Measurements from ENCODE around the gene MYH7B.

Gene MYH7B

GRCh38 chr20:34971561-34972235, 16.0 kb downstream of the MYH7B start:
- no peaks in the 10 kb centered on the region for H3K36me3 ChIP-seq (ENCODE audit: insufficient read depth, low read length)
- H3K27me3 ChIP-seq (ENCODE audit: insufficient read depth, low read length), result no peaks in the 10 kb centered on the region
- peaks cover 13% of the 10 kb centered on the region for H3K4me1 ChIP-seq (ENCODE audit: insufficient read depth, low read length)
- no peaks in the 10 kb centered on the region for H3K9me3 ChIP-seq (ENCODE audit: low read length)
- no peak overlapping the region for H3K4me3 ChIP-seq (ENCODE audit: low read length)
- H2AFZ ChIP-seq (ENCODE audit: low read depth, low read length), result no peak overlapping the region

GRCh38 chr20:34974246-34974645, 18.6 kb downstream of the MYH7B start:
- Histone ChIP-seq H3K27me3 (ENCODE audit: insufficient read depth, low read length) (no peaks in the 10 kb centered on the region), H3K4me1 (ENCODE audit: insufficient read depth, low read length) (peaks cover 14% of the 10 kb centered on the region), H3K4me3 (ENCODE audit: low read length) (no peak overlapping the region), H3K36me3 (ENCODE audit: insufficient read depth, low read length) (no peaks in the 10 kb centered on the region), H2AFZ (ENCODE audit: low read depth, low read length) (no peak overlapping the region), H3K9me3 (ENCODE audit: low read length) (no peaks in the 10 kb centered on the region)

DNA sequence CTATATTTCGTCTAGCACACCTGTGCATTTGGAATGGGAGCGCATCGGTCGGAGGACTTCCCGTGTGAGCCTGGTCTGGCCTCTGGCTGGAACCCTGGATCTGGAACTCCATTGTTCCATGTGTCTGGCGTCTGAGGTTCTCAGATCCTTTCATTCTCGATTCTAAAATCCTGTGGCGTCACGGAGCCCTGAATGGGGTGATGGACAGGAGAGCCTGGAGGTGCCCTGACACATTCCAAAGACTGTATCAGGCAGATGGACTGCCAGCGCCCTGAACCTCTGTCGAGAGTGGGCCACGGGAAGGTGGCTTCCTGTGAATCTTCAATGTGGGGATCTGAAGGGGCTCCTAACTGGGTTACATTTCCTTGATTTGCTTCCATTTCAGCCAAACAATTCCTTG, 20.6 kb downstream of the MYH7B start:
- H3K4me3 ChIP-seq (ENCODE audit: low read length), result no peak overlapping the region
- H3K36me3 ChIP-seq (ENCODE audit: insufficient read depth, low read length), result no peaks in the 10 kb centered on the region
- no peak overlapping the region for H2AFZ ChIP-seq (ENCODE audit: low read depth, low read length)
- no peaks in the 10 kb centered on the region for H3K27me3 ChIP-seq (ENCODE audit: insufficient read depth, low read length)
- H3K9me3 ChIP-seq (ENCODE audit: low read length), result no peaks in the 10 kb centered on the region
- H3K4me1 ChIP-seq (ENCODE audit: insufficient read depth, low read length), result peaks cover 8% of the 10 kb centered on the region

GRCh38 chr20:34977365-34978091, 21.9 kb downstream of the MYH7B start:
- Histone ChIP-seq H3K9me3 (ENCODE audit: low read length) (no peaks in the 10 kb centered on the region), H3K27me3 (ENCODE audit: insufficient read depth, low read length) (no peaks in the 10 kb centered on the region), H3K36me3 (ENCODE audit: insufficient read depth, low read length) (no peaks in the 10 kb centered on the region), H3K4me1 (ENCODE audit: insufficient read depth, low read length) (peaks cover 6% of the 10 kb centered on the region), H2AFZ (ENCODE audit: low read depth, low read length) (no peak overlapping the region), H3K4me3 (ENCODE audit: low read length) (no peak overlapping the region)

- no peak overlapping the region for H3K4me3 ChIP-seq (ENCODE audit: low read length)
- no peak overlapping the region for H2AFZ ChIP-seq (ENCODE audit: low read depth, low read length)
- H3K4me1 ChIP-seq (ENCODE audit: insufficient read depth, low read length), result peaks cover 6% of the 10 kb centered on the region
- H3K9me3 ChIP-seq (ENCODE audit: low read length), result no peaks in the 10 kb centered on the region
- H3K27me3 ChIP-seq (ENCODE audit: insufficient read depth, low read length), result no peaks in the 10 kb centered on the region
- no peaks in the 10 kb centered on the region for H3K36me3 ChIP-seq (ENCODE audit: insufficient read depth, low read length)
These were observed 22.6 kb downstream of the MYH7B start for GRCh38 chr20:34978092-34978744.

DNA sequence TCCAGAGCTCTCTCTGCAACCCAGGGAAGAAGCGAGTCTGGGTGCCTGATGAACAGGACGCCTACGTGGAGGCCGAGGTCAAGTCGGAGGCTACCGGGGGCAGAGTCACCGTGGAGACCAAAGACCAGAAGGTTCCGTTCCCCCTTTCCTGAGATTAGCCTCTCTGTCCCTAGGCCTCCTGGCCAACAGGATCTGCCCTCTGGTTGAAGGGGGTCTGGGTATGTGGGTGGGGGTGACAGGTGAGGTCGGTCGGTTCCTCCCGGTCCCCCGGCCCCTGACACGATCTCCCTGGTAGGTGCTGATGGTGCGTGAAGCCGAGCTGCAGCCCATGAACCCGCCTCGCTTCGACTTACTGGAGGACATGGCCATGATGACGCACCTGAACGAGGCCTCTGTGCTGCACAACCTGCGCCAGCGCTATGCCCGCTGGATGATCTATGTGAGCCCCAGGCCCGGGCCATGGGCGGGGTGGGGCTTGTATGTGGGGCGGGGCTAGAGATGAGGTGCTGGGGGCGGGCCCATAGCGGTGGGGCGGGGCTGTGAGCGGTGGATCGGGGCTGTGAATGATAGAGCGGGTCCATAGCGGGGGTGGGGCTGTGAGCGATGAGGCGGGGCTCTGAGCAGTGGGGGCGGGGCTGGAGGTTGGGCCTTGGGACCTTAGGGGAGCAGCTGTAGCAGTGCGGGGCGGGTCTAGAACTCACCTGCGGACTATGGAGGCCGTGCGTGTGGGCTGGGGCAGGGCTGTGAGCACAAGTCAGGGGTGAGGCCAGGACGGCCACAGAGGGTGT, 23.9 kb downstream of the MYH7B start:
- H2AFZ ChIP-seq (ENCODE audit: low read depth, low read length), result no peak overlapping the region
- H3K27me3 ChIP-seq (ENCODE audit: insufficient read depth, low read length), result peaks cover 6% of the 10 kb centered on the region
- H3K4me1 ChIP-seq (ENCODE audit: insufficient read depth, low read length), result peaks cover 6% of the 10 kb centered on the region
- H3K36me3 ChIP-seq (ENCODE audit: insufficient read depth, low read length), result no peaks in the 10 kb centered on the region
- no peaks in the 10 kb centered on the region for H3K9me3 ChIP-seq (ENCODE audit: low read length)
- no peak overlapping the region for H3K4me3 ChIP-seq (ENCODE audit: low read length)

DNA sequence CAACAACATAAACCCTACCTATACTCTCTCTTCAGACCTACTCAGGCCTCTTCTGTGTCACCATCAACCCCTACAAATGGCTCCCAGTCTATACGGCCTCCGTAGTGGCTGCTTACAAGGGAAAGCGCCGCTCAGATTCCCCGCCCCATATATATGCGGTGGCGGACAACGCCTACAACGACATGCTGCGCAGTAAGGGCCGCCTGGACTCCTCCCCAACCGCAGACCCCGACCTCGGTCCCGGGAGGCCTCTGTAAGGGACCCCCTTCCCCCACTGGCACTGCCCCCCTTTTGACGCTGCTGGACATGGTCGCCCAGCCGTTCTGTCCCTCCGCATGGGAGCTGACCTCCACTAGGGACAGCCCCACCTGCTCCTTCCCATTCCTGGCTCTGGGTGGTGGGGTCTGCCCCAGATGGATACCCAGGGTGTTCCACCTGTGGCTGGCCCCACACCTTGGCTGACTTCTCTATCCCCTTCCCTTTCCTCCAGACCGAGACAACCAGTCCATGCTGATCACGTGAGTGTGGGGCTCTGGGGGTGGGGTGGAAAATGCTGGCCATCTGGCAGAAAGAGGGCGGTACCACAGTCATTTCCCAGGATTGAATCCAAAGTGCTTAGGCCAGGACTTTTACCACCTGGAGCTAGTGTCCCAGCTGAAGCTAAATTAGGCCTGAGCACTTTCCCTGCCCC, 25.0 kb downstream of the MYH7B start:
- no peaks in the 10 kb centered on the region for H3K9me3 ChIP-seq (ENCODE audit: low read length)
- peaks cover 6% of the 10 kb centered on the region for H3K4me1 ChIP-seq (ENCODE audit: insufficient read depth, low read length)
- H3K4me3 ChIP-seq (ENCODE audit: low read length), result no peak overlapping the region
- H2AFZ ChIP-seq (ENCODE audit: low read depth, low read length), result no peak overlapping the region
- peaks cover 6% of the 10 kb centered on the region for H3K27me3 ChIP-seq (ENCODE audit: insufficient read depth, low read length)
- H3K36me3 ChIP-seq (ENCODE audit: insufficient read depth, low read length), result no peaks in the 10 kb centered on the region

GRCh38 chr20:34982270-34983088, 26.8 kb downstream of the MYH7B start:
- Histone ChIP-seq H3K9me3 (ENCODE audit: low read length) (no peaks in the 10 kb centered on the region), H3K36me3 (ENCODE audit: insufficient read depth, low read length) (no peaks in the 10 kb centered on the region), H2AFZ (ENCODE audit: low read depth, low read length) (no peak overlapping the region), H3K4me1 (ENCODE audit: insufficient read depth, low read length) (peaks cover under 1% of the 10 kb centered on the region), H3K27me3 (ENCODE audit: insufficient read depth, low read length) (peaks cover 6% of the 10 kb centered on the region), H3K4me3 (ENCODE audit: low read length) (no peak overlapping the region)

DNA sequence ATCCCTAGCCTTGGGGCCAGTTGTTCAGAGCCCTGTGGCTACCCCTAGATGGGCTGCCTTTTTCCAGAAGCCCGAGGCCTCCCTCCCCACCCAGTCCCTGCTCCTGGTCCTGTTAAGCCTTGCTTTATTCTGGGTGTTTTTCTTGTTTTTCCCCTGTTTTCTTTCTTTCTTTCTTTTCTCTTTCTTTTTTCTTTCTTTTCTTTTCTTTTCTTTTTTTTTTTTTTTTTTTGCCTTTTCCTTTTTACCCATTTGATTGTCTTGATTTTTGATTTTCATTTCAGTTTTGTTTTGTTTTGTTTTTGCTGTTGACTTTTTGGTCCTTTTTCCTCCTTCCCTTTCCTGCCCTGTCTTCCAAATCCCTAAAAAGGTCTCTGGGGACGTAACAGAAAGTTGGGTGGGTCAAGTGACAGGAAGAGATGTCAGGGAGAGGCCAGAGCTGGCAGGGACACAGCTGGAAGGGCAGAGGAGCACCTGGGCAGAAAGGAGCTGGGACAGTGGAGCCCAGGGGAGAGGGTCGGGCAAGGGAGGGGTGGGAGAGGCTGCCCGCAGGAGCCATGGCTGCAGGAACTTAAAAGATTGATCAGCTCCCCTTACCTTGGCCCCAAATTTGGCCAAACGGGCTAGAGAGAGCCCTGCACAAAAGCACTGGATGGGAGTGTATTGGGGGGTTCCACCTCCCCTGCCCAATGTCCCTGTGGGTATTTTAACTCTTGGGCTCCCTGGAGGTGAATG, 27.6 kb downstream of the MYH7B start:
- Histone ChIP-seq H2AFZ (ENCODE audit: low read depth, low read length) (no peak overlapping the region), H3K36me3 (ENCODE audit: insufficient read depth, low read length) (no peaks in the 10 kb centered on the region)

GRCh38 chr20:34983995-34984735, 28.5 kb downstream of the MYH7B start:
- no peak overlapping the region for H2AFZ ChIP-seq (ENCODE audit: low read depth, low read length)
- peaks cover 6% of the 10 kb centered on the region for H3K27me3 ChIP-seq (ENCODE audit: insufficient read depth, low read length)
- H3K9me3 ChIP-seq (ENCODE audit: low read length), result no peaks in the 10 kb centered on the region
- no peak overlapping the region for H3K4me3 ChIP-seq (ENCODE audit: low read length)
- no peaks in the 10 kb centered on the region for H3K4me1 ChIP-seq (ENCODE audit: insufficient read depth, low read length)
- no peaks in the 10 kb centered on the region for H3K36me3 ChIP-seq (ENCODE audit: insufficient read depth, low read length)

More for the DNA sequence above, 27.6 kb downstream of the MYH7B start:
- Histone ChIP-seq H3K4me1 (ENCODE audit: insufficient read depth, low read length) (no peaks in the 10 kb centered on the region), H3K9me3 (ENCODE audit: low read length) (no peaks in the 10 kb centered on the region), H3K4me3 (ENCODE audit: low read length) (no peak overlapping the region), H3K27me3 (ENCODE audit: insufficient read depth, low read length) (peaks cover 6% of the 10 kb centered on the region)

GRCh38 chr20:34984756-34985261, 29.1 kb downstream of the MYH7B start:
- H3K4me1 ChIP-seq (ENCODE audit: insufficient read depth, low read length), result no peaks in the 10 kb centered on the region
- no peak overlapping the region for H2AFZ ChIP-seq (ENCODE audit: low read depth, low read length)

More at GRCh38 chr20:34984756-34985261, 29.1 kb downstream of the MYH7B start:
- no peaks in the 10 kb centered on the region for H3K36me3 ChIP-seq (ENCODE audit: insufficient read depth, low read length)
- H3K27me3 ChIP-seq (ENCODE audit: insufficient read depth, low read length), result peaks cover 6% of the 10 kb centered on the region
- no peak overlapping the region for H3K4me3 ChIP-seq (ENCODE audit: low read length)
- no peaks in the 10 kb centered on the region for H3K9me3 ChIP-seq (ENCODE audit: low read length)
